ENCODE measurements around the gene NSDHL. TPM values are rescaled to one million over a fixed set of nuclear protein-coding genes. Genes with fewer than 3 reads are reported as not detected.

NSDHL gene
- total RNA-seq, 1 donor from 2014 or later, result 8.8 TPM

DNA sequence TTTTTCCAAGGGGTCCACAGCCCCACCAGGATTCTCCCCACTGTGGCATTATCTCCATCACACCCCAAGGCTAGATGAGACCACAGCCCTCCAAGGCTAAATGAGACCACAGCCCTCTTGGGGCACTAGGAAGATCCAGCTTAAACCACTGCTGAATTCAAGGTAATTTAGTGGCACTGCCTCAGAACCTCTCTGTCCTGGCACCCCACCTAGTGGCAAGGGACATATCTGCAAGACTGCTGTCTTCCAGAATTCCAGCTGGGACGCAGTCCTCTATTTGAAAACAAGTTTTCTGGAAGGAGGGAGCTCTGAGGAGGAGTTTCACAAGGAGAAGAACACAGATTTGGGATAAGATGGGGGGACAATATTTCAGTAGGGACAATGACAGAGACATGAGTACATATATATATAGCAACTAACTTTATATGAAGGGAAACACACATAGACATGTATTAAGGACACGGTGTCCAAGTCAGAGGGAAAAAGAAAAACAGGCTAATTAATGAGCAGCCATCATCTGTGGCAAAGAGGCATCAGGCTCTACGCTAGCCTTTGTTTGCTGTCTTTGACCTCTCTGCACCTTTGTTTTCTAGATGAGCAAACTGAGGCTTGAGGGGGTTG, 9.6 kb upstream of the NSDHL start:
- H3K27me3 ChIP-seq, result no peaks in the 10 kb centered on the region
- H3K4me1 ChIP-seq, result no peaks in the 10 kb centered on the region
- no peak overlapping the region for H3K4me3 ChIP-seq
- intact Hi-C loops (cut with DNase I), result no loop called here
- no peak overlapping the region for H3K27ac ChIP-seq
- no peak for DNase-seq (ENCODE audit: low spot score in 2 of 2)
- no peaks in the 10 kb centered on the region for H3K9me3 ChIP-seq
- no peaks in the 10 kb centered on the region for H3K36me3 ChIP-seq
- TF ChIP-seq CTCF (IDR thresholded peaks at IDR 0.05), result peak in 1 of 3 experiments; percentile 24

- no peak overlapping the region for H3K4me3 ChIP-seq
- intact Hi-C loops (cut with DNase I), result no loop called here
- H3K27me3 ChIP-seq, result no peaks in the 10 kb centered on the region
- no peak for TF ChIP-seq CTCF (IDR thresholded peaks at IDR 0.05)
- DNase-seq (ENCODE audit: low spot score in 2 of 2), result no peak
- H3K4me1 ChIP-seq, result no peaks in the 10 kb centered on the region
- no peaks in the 10 kb centered on the region for H3K9me3 ChIP-seq
- H3K27ac ChIP-seq, result no peak overlapping the region
- no peaks in the 10 kb centered on the region for H3K36me3 ChIP-seq
Observed at GRCh38 chrX:152822383-152823086, 8.3 kb upstream of the NSDHL start.

- Histone ChIP-seq H3K4me3 (no peak overlapping the region), H3K27ac (no peak overlapping the region), H3K27me3 (no peaks in the 10 kb centered on the region), H3K9me3 (no peaks in the 10 kb centered on the region), H3K4me1 (no peaks in the 10 kb centered on the region), H3K36me3 (peaks cover 0 to 8% of the 10 kb centered on the region in 2 donors)
- intact Hi-C loops (cut with DNase I), result no loop called here
- DNase-seq (ENCODE audit: low spot score in 2 of 2), result no peak
- no peak for TF ChIP-seq CTCF (IDR thresholded peaks at IDR 0.05)
Observed at GRCh38 chrX:152823657-152824056, 7.2 kb upstream of the NSDHL start.

- no peaks in the 10 kb centered on the region for H3K4me1 ChIP-seq
- no peaks in the 10 kb centered on the region for H3K9me3 ChIP-seq
- no peak for DNase-seq (ENCODE audit: low spot score in 2 of 2)
- no peak for TF ChIP-seq CTCF (IDR thresholded peaks at IDR 0.05)
- H3K27me3 ChIP-seq, result no peaks in the 10 kb centered on the region
- intact Hi-C loops (cut with DNase I), result no loop called here
- no peak overlapping the region for H3K4me3 ChIP-seq
- no peak overlapping the region for H3K27ac ChIP-seq
- peaks cover 0 to 8% of the 10 kb centered on the region in 2 donors for H3K36me3 ChIP-seq
Observed at GRCh38 chrX:152824841-152825374, 6.0 kb upstream of the NSDHL start.

GRCh38 chrX:152831391-152831790, 528 bp downstream of the NSDHL start:
- no peaks in the 10 kb centered on the region for H3K27me3 ChIP-seq
- H3K36me3 ChIP-seq, result peaks cover 0 to 8% of the 10 kb centered on the region in 2 donors
- DNase-seq (ENCODE audit: low spot score in 2 of 2), result no peak
- no peak for TF ChIP-seq CTCF (IDR thresholded peaks at IDR 0.05)
- peaks cover 0 to 3% of the 10 kb centered on the region in 2 donors for H3K4me1 ChIP-seq
- peak overlapping the region; percentile 15 to 55 for H3K27ac ChIP-seq
- peak overlapping the region; percentile 53 to 69 for H3K4me3 ChIP-seq
- no peaks in the 10 kb centered on the region for H3K9me3 ChIP-seq
- intact Hi-C loops (cut with DNase I), result loop anchor here (5.0 to 10.0 kb wide), 2 partner anchors 857 to 1434 kb away; partner anchors contain the start of genes GABRE and VMA21
